Spinal cord (tissue), 10 donors: ENCODE results near the gene MYO18B. TPM values are rescaled to one million over a fixed set of nuclear protein-coding genes. Genes with fewer than 3 reads are reported as not detected.

Source experiments
- DNase-seq, 6 donors: peaks; one replicate each; pipeline versions ENCODE4 v3.0.0 to v3.0.0-alpha.2; 2013 to 2015; ENCODE audit warnings: low spot score in 6 of 6, low read depth in 4 of 6
- H3K27ac ChIP-seq: one replicate; pipeline ENCODE4 v1.5.1; 2013; ENCODE audit warnings: low read depth, low read length, control low read depth
- H3K27me3 ChIP-seq: one replicate; pipeline ENCODE4 v1.6.1; 2013; ENCODE audit warnings: low read length; ENCODE audit not compliant: control insufficient read depth, insufficient read depth
- H3K36me3 ChIP-seq: one replicate; pipeline ENCODE4 v1.6.1; 2013; ENCODE audit warnings: low read length; ENCODE audit not compliant: control insufficient read depth, insufficient read depth
- H3K4me1 ChIP-seq: one replicate; pipeline ENCODE4 v1.6.1; 2013; ENCODE audit warnings: low read length; ENCODE audit not compliant: control insufficient read depth, insufficient read depth
- H3K4me3 ChIP-seq: one replicate; pipeline ENCODE4 v1.5.1; 2013; ENCODE audit warnings: low read depth, low read length, control low read depth
- H3K9me3 ChIP-seq: one replicate; pipeline ENCODE4 v1.6.1; 2013; ENCODE audit warnings: low read length; ENCODE audit not compliant: control insufficient read depth, insufficient read depth
- WGBS: methylation state at CpG from one replicate; pipeline ENCODE4 v1.1.5; 2013; ENCODE audit warnings: missing lambda C conversion rate; ENCODE audit not compliant: insufficient coverage; 5-methylcytosine and 5-hydroxymethylcytosine counted together
- polyA plus RNA-seq, 2 donors: library from polyadenylated mRNA; unstranded; fragments of 120-200 nt; gene quantifications; one replicate each; pipeline ENCODE4 v1.2.1, GENCODE V29; 2013; ENCODE audit not compliant: insufficient read length in 2 of 2
- total RNA-seq, 2 donors: library from RNA; depleted of rRNA in 1 of 2; stranded (reverse); fragments of 120-200 nt in 1 of 2; fragments of >200 nt in 1 of 2; gene quantifications; one replicate each; pipeline versions ENCODE4 v1.2.3 to v1.2.4, GENCODE V29; 2013 to 2014
- donor health status: healthy.

Gene MYO18B
- total and polyA plus RNA-seq, 4 donors, result 0.33 to 0.99 (median 0.74) TPM

DNA sequence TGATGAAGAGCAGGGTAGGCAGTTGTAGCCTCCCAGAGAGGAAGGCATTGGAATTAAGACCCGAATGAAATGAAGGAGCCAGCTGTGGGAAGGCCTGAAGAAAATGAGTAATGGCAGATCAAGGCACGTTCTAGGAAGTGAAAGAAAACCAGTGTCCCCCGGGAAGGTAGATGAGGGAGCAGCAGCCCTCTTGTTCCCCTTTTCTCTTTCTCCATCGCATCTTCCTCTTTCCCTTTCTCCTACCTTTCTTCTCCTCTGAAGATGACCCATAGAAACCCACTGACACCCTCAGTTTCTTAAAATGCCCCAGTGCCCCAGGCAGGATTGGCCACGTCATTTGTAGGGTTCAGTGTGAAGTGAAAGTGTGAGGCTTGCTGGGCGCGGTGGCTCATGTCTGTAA, 254.7 kb downstream of the MYO18B start:
- Histone ChIP-seq H3K4me1 (peaks cover 4% of the 10 kb centered on the region), H3K27me3 (no peaks in the 10 kb centered on the region), H3K9me3 (no peaks in the 10 kb centered on the region), H3K27ac (no peak overlapping the region), H3K4me3 (no peak overlapping the region), H3K36me3 (no peaks in the 10 kb centered on the region)
- no CpG with 5 or more reads among the region's 7 CpGs for WGBS
- no peak for DNase-seq

- H3K4me3 ChIP-seq, result no peak overlapping the region
- WGBS, result 66% methylated on average over 6 of the region's 11 CpGs
- no peak overlapping the region for H3K27ac ChIP-seq
- peaks cover 4% of the 10 kb centered on the region for H3K4me1 ChIP-seq
- DNase-seq, result peak in 1 of 6 donors; percentile 63
- no peaks in the 10 kb centered on the region for H3K27me3 ChIP-seq
- no peaks in the 10 kb centered on the region for H3K9me3 ChIP-seq
- no peaks in the 10 kb centered on the region for H3K36me3 ChIP-seq
Measured at GRCh38 chr22:25997886-25998775, 256.1 kb downstream of the MYO18B start.

GRCh38 chr22:26002456-26002855, 260.5 kb downstream of the MYO18B start:
- H3K9me3 ChIP-seq, result no peaks in the 10 kb centered on the region
- no peak overlapping the region for H3K4me3 ChIP-seq
- no peak for DNase-seq
- H3K27ac ChIP-seq, result no peak overlapping the region
- peaks cover 4% of the 10 kb centered on the region for H3K4me1 ChIP-seq
- H3K27me3 ChIP-seq, result no peaks in the 10 kb centered on the region
- no peaks in the 10 kb centered on the region for H3K36me3 ChIP-seq
- 43% methylated on average over 1 of the region's 2 CpGs for WGBS

- H3K4me3 ChIP-seq, result no peak overlapping the region
- 91% methylated on average over 4 of the region's 4 CpGs for WGBS
- H3K4me1 ChIP-seq, result no peaks in the 10 kb centered on the region
- H3K27ac ChIP-seq, result no peak overlapping the region
- DNase-seq, result no peak
- H3K27me3 ChIP-seq, result no peaks in the 10 kb centered on the region
- H3K36me3 ChIP-seq, result no peaks in the 10 kb centered on the region
- H3K9me3 ChIP-seq, result no peaks in the 10 kb centered on the region
Measured at GRCh38 chr22:26004477-26004876, 262.5 kb downstream of the MYO18B start.

DNA sequence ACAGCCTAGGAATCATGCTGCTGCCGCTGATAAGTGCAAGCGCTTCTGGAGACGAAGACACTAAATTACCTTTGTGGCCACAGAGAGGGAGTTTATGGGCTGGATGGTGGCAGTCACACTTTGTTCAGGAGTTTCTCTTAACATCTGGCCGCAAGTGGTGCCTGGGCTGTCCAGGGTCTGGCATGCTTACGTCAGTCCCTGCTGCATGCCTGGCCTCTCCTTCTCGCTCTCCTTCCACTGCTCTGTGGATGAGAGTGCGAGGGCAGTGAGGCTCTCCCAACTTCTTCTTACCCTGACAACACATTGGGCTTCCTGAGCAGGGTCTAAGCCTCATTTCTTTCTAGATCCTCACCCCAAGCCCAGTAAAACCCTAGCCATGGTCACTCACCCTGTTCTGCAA, 266.6 kb downstream of the MYO18B start:
- Histone ChIP-seq H3K27ac (no peak overlapping the region), H3K36me3 (no peaks in the 10 kb centered on the region), H3K4me1 (no peaks in the 10 kb centered on the region), H3K4me3 (no peak overlapping the region), H3K27me3 (no peaks in the 10 kb centered on the region), H3K9me3 (no peaks in the 10 kb centered on the region)
- peak in 1 of 6 donors; percentile 39 for DNase-seq
- WGBS, result 76% methylated on average over 7 of the region's 7 CpGs

GRCh38 chr22:26016916-26017315, 274.9 kb downstream of the MYO18B start:
- Histone ChIP-seq H3K36me3 (no peaks in the 10 kb centered on the region), H3K9me3 (no peaks in the 10 kb centered on the region)

DNA sequence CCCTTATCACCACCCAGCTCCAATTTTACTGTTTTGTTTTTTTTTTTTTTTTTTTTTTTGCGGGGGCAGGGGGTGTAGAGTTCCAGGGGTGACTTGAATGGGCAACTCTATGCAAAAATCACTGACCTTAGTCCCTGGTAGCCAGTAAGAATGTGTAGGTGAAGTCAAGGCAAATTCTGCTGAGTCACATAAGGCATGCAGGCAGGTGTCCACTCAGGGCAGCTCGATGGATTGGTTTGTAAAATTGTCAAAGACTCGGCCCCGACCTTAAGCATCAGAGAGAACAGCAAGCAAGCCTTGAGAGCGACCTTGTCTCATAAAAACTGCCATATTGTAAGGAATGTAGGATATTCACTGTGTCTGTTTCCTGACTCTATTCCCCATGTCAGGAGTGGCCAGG, 275.9 kb downstream of the MYO18B start:
- no peak for DNase-seq
- Histone ChIP-seq H3K36me3 (no peaks in the 10 kb centered on the region), H3K27me3 (peaks cover 3% of the 10 kb centered on the region), H3K4me3 (no peak overlapping the region), H3K4me1 (no peaks in the 10 kb centered on the region), H3K9me3 (no peaks in the 10 kb centered on the region), H3K27ac (no peak overlapping the region)
- 52% methylated on average over 2 of the region's 5 CpGs for WGBS

More at GRCh38 chr22:26016916-26017315, 274.9 kb downstream of the MYO18B start:
- no peak overlapping the region for H3K4me3 ChIP-seq
- no peaks in the 10 kb centered on the region for H3K4me1 ChIP-seq
- DNase-seq, result no peak
- peaks cover 3% of the 10 kb centered on the region for H3K27me3 ChIP-seq
- WGBS, result no CpG with 5 or more reads among the region's 1 CpG
- no peak overlapping the region for H3K27ac ChIP-seq

DNA sequence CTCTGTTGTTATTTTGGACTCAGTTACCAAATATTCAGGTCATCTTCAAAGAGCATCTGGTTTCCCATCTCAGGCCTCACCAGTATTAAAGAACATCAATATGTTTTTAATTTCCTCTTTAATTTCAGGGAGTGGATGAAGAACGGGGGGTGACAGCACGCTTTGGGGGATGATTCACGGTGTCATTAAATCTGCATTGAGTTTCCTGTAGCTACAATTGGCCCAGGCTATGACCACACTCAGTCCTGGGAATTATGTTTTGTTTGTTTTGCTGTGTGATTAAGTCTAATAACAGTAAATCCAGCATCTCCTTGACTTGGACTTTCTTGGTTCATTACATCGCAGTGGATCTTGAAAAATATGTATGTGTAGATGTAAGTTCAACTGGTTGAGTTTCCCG, 277.6 kb downstream of the MYO18B start:
- peaks cover 3% of the 10 kb centered on the region for H3K27me3 ChIP-seq
- 86% methylated on average over 2 of the region's 5 CpGs for WGBS

GRCh38 chr22:26021516-26021915, 279.5 kb downstream of the MYO18B start:
- no peaks in the 10 kb centered on the region for H3K36me3 ChIP-seq
- peaks cover 2% of the 10 kb centered on the region for H3K27me3 ChIP-seq
- no peak for DNase-seq
- no peaks in the 10 kb centered on the region for H3K4me1 ChIP-seq
- H3K27ac ChIP-seq, result no peak overlapping the region
- no CpG with 5 or more reads among the region's 2 CpGs for WGBS
- no peaks in the 10 kb centered on the region for H3K9me3 ChIP-seq
- H3K4me3 ChIP-seq, result no peak overlapping the region

More for the DNA sequence above, 277.6 kb downstream of the MYO18B start:
- Histone ChIP-seq H3K4me1 (no peaks in the 10 kb centered on the region), H3K4me3 (no peak overlapping the region), H3K9me3 (no peaks in the 10 kb centered on the region), H3K36me3 (no peaks in the 10 kb centered on the region), H3K27ac (no peak overlapping the region)
- peak in 1 of 6 donors; percentile 52 for DNase-seq
